H9 (cell line): ENCODE results near the gene ATP2B2. TPM values are rescaled to one million over a fixed set of nuclear protein-coding genes. Genes with fewer than 3 reads are reported as not detected.

Experiments used
- DNase-seq: peaks from one replicate; pipeline ENCODE4 v3.0.0-alpha.2; 2017
- H2AFZ ChIP-seq: one replicate; pipeline ENCODE4 v1.6.1; 2013; ENCODE audit warnings: mild to moderate bottlenecking, low read length, control low read depth, moderate library complexity
- H2AK5ac ChIP-seq: 2 replicates; pipeline ENCODE4 v1.6.1; 2013; ENCODE audit warnings: low read length, control low read depth, mixed read lengths; ENCODE audit not compliant: insufficient read length
- H2BK120ac ChIP-seq: one replicate; pipeline ENCODE4 v1.6.1; 2013; ENCODE audit warnings: low read depth, mild to moderate bottlenecking, low read length, control low read depth, inconsistent platforms; ENCODE audit not compliant: poor library complexity, severe bottlenecking
- H2BK12ac ChIP-seq: 2 replicates; pipeline ENCODE4 v1.6.1; 2013; ENCODE audit warnings: low read length, control low read depth, mixed read lengths, low read depth; ENCODE audit not compliant: insufficient read length
- H2BK15ac ChIP-seq: 2 replicates; pipeline ENCODE4 v1.6.1; 2013; ENCODE audit warnings: low read depth, low read length, control low read depth
- H2BK20ac ChIP-seq: one replicate; pipeline ENCODE4 v1.6.1; 2013; ENCODE audit warnings: low read depth, mild to moderate bottlenecking, low read length, control low read depth, inconsistent platforms; ENCODE audit not compliant: poor library complexity, severe bottlenecking
- H2BK5ac ChIP-seq: 2 replicates; pipeline ENCODE4 v1.6.1; 2013; ENCODE audit warnings: low read length, control low read depth, mixed read lengths; ENCODE audit not compliant: insufficient read length
- H3K14ac ChIP-seq: 2 replicates; pipeline ENCODE4 v1.6.1; 2013; ENCODE audit warnings: low read length, control low read depth; ENCODE audit not compliant: insufficient read depth
- H3K18ac ChIP-seq: 2 replicates; pipeline ENCODE4 v1.6.1; 2013; ENCODE audit warnings: low read depth, mild to moderate bottlenecking, mixed read lengths, low read length, control low read depth; ENCODE audit not compliant: insufficient read length
- H3K23ac ChIP-seq: 2 replicates; pipeline ENCODE4 v1.6.1; 2013; ENCODE audit warnings: low read length, control low read depth, mixed read lengths, low read depth; ENCODE audit not compliant: insufficient read length
- H3K23me2 ChIP-seq: 2 replicates; pipeline ENCODE4 v1.6.1; 2013; ENCODE audit warnings: low read depth, mild to moderate bottlenecking, mixed read lengths, low read length, control low read depth; ENCODE audit not compliant: insufficient read length, poor library complexity, severe bottlenecking
- H3K27ac ChIP-seq: 2 replicates; pipeline ENCODE4 v1.5.1; 2013; ENCODE audit warnings: low read length, control low read depth, mixed read lengths, low read depth; ENCODE audit not compliant: insufficient read length
- H3K27me3 ChIP-seq: 2 replicates; pipeline ENCODE4 v1.6.1; 2013; ENCODE audit warnings: low read length, control low read depth, inconsistent platforms; ENCODE audit not compliant: insufficient read depth
- H3K4ac ChIP-seq: 2 replicates; pipeline ENCODE4 v1.6.1; 2013; ENCODE audit warnings: low read depth, mild to moderate bottlenecking, control low read depth, inconsistent platforms, low read length, moderate library complexity
- H3K4me1 ChIP-seq: 2 replicates; pipeline ENCODE4 v1.6.1; 2013; ENCODE audit warnings: low read length, control low read depth, inconsistent platforms; ENCODE audit not compliant: insufficient read depth
- H3K4me2 ChIP-seq: 2 replicates; pipeline ENCODE4 v1.6.1; 2013; ENCODE audit warnings: low read length, control low read depth, mixed read lengths; ENCODE audit not compliant: insufficient read length, insufficient read depth
- H3K56ac ChIP-seq: 2 replicates; pipeline ENCODE4 v1.6.1; 2013; ENCODE audit warnings: low read depth, mild to moderate bottlenecking, mixed read lengths, low read length, control low read depth; ENCODE audit not compliant: insufficient read length
- H3K79me1 ChIP-seq: 2 replicates; pipeline ENCODE4 v1.6.1; 2013; ENCODE audit warnings: low read depth, mild to moderate bottlenecking, moderate library complexity, low read length, control low read depth, inconsistent platforms; ENCODE audit not compliant: insufficient read depth, poor library complexity, severe bottlenecking
- H3K79me2 ChIP-seq: 2 replicates; pipeline ENCODE4 v1.6.1; 2013; ENCODE audit warnings: low read length, control low read depth, inconsistent platforms; ENCODE audit not compliant: insufficient read depth
- H3K9ac ChIP-seq: 2 replicates; pipeline ENCODE4 v1.6.1; 2013; ENCODE audit warnings: low read length, control low read depth, mixed read lengths; ENCODE audit not compliant: insufficient read length; ENCODE audit errors: extremely low read depth
- H3K9me3 ChIP-seq: one replicate; pipeline ENCODE4 v1.6.1; 2013; ENCODE audit warnings: low read depth, low read length, inconsistent platforms; ENCODE audit not compliant: control insufficient read depth
- H3T11ph ChIP-seq: one replicate; pipeline ENCODE4 v1.6.1; 2013; ENCODE audit warnings: mild to moderate bottlenecking, low read length, control low read depth, inconsistent platforms
- H4K20me1 ChIP-seq: one replicate; pipeline ENCODE4 v1.6.1; 2013; ENCODE audit not compliant: control insufficient read depth, insufficient read length, insufficient read depth
- H4K5ac ChIP-seq: 2 replicates; pipeline ENCODE4 v1.6.1; 2013; ENCODE audit warnings: low read depth, mild to moderate bottlenecking, mixed read lengths, low read length, control low read depth; ENCODE audit not compliant: insufficient read length
- H4K8ac ChIP-seq: replicated peaks from 2 replicates; pipeline ENCODE4 v1.6.1; 2013; ENCODE audit warnings: low read length, control low read depth, mixed read lengths, low read depth; ENCODE audit not compliant: insufficient read length
- H4K91ac ChIP-seq: 2 replicates; pipeline ENCODE4 v1.6.1; 2013; ENCODE audit warnings: low read depth, mild to moderate bottlenecking, moderate library complexity, mixed read lengths, low read length, control low read depth; ENCODE audit not compliant: insufficient read length
- H3K27ac Mint-ChIP-seq, 3 experiments: 2 replicates in 2 of 3; 3 replicates in 1 of 3; pipeline ENCODE4 v1.8.0; 2020 to 2021; ENCODE audit warnings: mixed read lengths in 3 of 3, mild to moderate bottlenecking in 1 of 3, moderate library complexity in 1 of 3
- H3K27me3 Mint-ChIP-seq: 2 replicates; pipeline ENCODE4 v1.8.0; 2021; ENCODE audit warnings: low read depth, mild to moderate bottlenecking, moderate library complexity, mixed read lengths
- H3K36me3 Mint-ChIP-seq, 3 experiments: 2 replicates in 2 of 3; 3 replicates in 1 of 3; pipeline ENCODE4 v1.8.0; 2020 to 2021; ENCODE audit warnings: low read depth in 3 of 3, mixed read lengths in 3 of 3; ENCODE audit not compliant: insufficient read depth in 1 of 3
- H3K4me1 Mint-ChIP-seq, 2 experiments: 2 replicates each; pipeline ENCODE4 v1.8.0; 2020; ENCODE audit warnings: mixed read lengths in 2 of 2
- H3K4me3 Mint-ChIP-seq, 2 experiments: 2 replicates in 1 of 2; 3 replicates in 1 of 2; pipeline ENCODE4 v1.8.0; 2020 to 2021; ENCODE audit warnings: mild to moderate bottlenecking in 2 of 2, mixed read lengths in 2 of 2, moderate library complexity in 1 of 2
- H3K9me3 Mint-ChIP-seq, 2 experiments: 2 replicates in 1 of 2; 3 replicates in 1 of 2; pipeline ENCODE4 v1.8.0; 2020; ENCODE audit warnings: mild to moderate bottlenecking in 2 of 2, mixed read lengths in 2 of 2, moderate library complexity in 1 of 2
- CTCF ChIP-seq: fragments of 200-600 bp; sonication (generic); conservative IDR thresholded peaks from 3 replicates; pipeline ENCODE4 v1.8.0; 2021; ENCODE audit warnings: antibody characterized with exemption, mild to moderate bottlenecking
- WGBS: extraction: QIAGEN DNeasy Blood & Tissue Kit; methylation state at CpG from one replicate; pipeline ENCODE4 v1.1.7; 2013; ENCODE audit warnings: missing lambda C conversion rate, low lambda C conversion rate, mixed read lengths; ENCODE audit not compliant: insufficient read length; ENCODE audit errors: extremely low coverage; 5-methylcytosine and 5-hydroxymethylcytosine counted together
- total RNA-seq: library from RNA; stranded (reverse); gene quantifications from 2 replicates; pipeline ENCODE4 v1.2.1, GENCODE V29; 2021

ATP2B2 gene
- total RNA-seq, 1 experiment from 2014 or later = 0.33 TPM

GRCh38 chr3:10338591-10339353, 166.6 kb downstream of the ATP2B2 start:
- H3K9ac ChIP-seq = no peak overlapping the region
- H3K9me3 ChIP-seq = no peaks in the 10 kb centered on the region
- no peak overlapping the region for H3K56ac ChIP-seq
- H2BK120ac ChIP-seq = no peak overlapping the region
- no peaks in the 10 kb centered on the region; a peak in 1 of 7 replicates for H3K36me3 Mint-ChIP-seq
- no peak overlapping the region for H3K27ac ChIP-seq
- no peaks in the 10 kb centered on the region for H3K79me1 ChIP-seq
- no peaks in the 10 kb centered on the region for H3K79me2 ChIP-seq
- H3K27me3 Mint-ChIP-seq = peaks cover 4% of the 10 kb centered on the region
- WGBS = no CpG with 5 or more reads among the region's 12 CpGs
- TF ChIP-seq CTCF = no peak
- no peak overlapping the region for H2BK5ac ChIP-seq
- H3K9me3 Mint-ChIP-seq = no peaks in the 10 kb centered on the region
- peaks cover 2% of the 10 kb centered on the region; the same call in 1 of the 2 replicates for H3K4me1 ChIP-seq
- H2BK15ac ChIP-seq = no peak overlapping the region
- no peak overlapping the region for H4K91ac ChIP-seq
- H4K5ac ChIP-seq = no peak overlapping the region
- H2AFZ ChIP-seq = no peak overlapping the region
- H2BK12ac ChIP-seq = no peak overlapping the region
- peaks cover 14 to 22% of the 10 kb centered on the region in 2 experiments for H3K4me1 Mint-ChIP-seq
- no peak overlapping the region for H3K14ac ChIP-seq
- no peaks in the 10 kb centered on the region for H3K23me2 ChIP-seq
- no peak overlapping the region for H3T11ph ChIP-seq
- H3K23ac ChIP-seq = no peak overlapping the region
- H3K27ac Mint-ChIP-seq = peak overlapping the region in 1 of 3 experiments; percentile 90; a peak in 1 of 7 replicates
- no peak overlapping the region for H3K18ac ChIP-seq
- H2AK5ac ChIP-seq = no peak overlapping the region
- H2BK20ac ChIP-seq = no peak overlapping the region
- H4K8ac ChIP-seq = no peak overlapping the region
- H3K4ac ChIP-seq = no peak overlapping the region
- no peaks in the 10 kb centered on the region for H4K20me1 ChIP-seq
- H3K27me3 ChIP-seq = no peaks in the 10 kb centered on the region
- DNase-seq = no peak
- H3K4me3 Mint-ChIP-seq = no peak overlapping the region
- no peak overlapping the region for H3K4me2 ChIP-seq
